ENCODE data around the gene PCCA.

Gene PCCA

GRCh38 chr13:100470866-100471505 is 382.1 kb downstream of the PCCA start:
- DNase-seq (ENCODE audit: low read depth), result no peak

- DNase-seq (ENCODE audit: low read depth), result no peak
These were observed 384.2 kb downstream of the PCCA start for GRCh38 chr13:100473087-100473486.

GRCh38 chr13:100473501-100474044 is 384.7 kb downstream of the PCCA start:
- no peak for DNase-seq (ENCODE audit: low read depth)

GRCh38 chr13:100476963-100477362 is 388.1 kb downstream of the PCCA start:
- no peak for DNase-seq (ENCODE audit: low read depth)

- no peak for DNase-seq (ENCODE audit: low read depth)
These were observed 389.4 kb downstream of the PCCA start for GRCh38 chr13:100478107-100478809.

GRCh38 chr13:100480676-100481075 is 391.8 kb downstream of the PCCA start:
- no peak for DNase-seq (ENCODE audit: low read depth)

- no peak for DNase-seq (ENCODE audit: low read depth)
These were observed 394.2 kb downstream of the PCCA start for GRCh38 chr13:100483139-100483538.

- DNase-seq (ENCODE audit: low read depth), result no peak
These were observed 395.0 kb downstream of the PCCA start for GRCh38 chr13:100483841-100484381.

GRCh38 chr13:100484702-100485101 is 395.8 kb downstream of the PCCA start:
- DNase-seq (ENCODE audit: low read depth), result no peak

GRCh38 chr13:100485265-100485664 is 396.4 kb downstream of the PCCA start:
- no peak for DNase-seq (ENCODE audit: low read depth)

- no peak for DNase-seq (ENCODE audit: low read depth)
These were observed 401.8 kb downstream of the PCCA start for GRCh38 chr13:100490692-100491091.

GRCh38 chr13:100491164-100491842 is 402.4 kb downstream of the PCCA start:
- no peak for DNase-seq (ENCODE audit: low read depth)

- no peak for DNase-seq (ENCODE audit: low read depth)
These were observed 404.5 kb downstream of the PCCA start for GRCh38 chr13:100493418-100493817.

GRCh38 chr13:100495455-100495854 is 406.6 kb downstream of the PCCA start:
- no peak for DNase-seq (ENCODE audit: low read depth)

- no peak for DNase-seq (ENCODE audit: low read depth)
These were observed 408.5 kb downstream of the PCCA start for GRCh38 chr13:100497389-100497788.

- no peak for DNase-seq (ENCODE audit: low read depth)
These were observed 413.6 kb downstream of the PCCA start for GRCh38 chr13:100502446-100502845.

- DNase-seq (ENCODE audit: low read depth), result no peak
These were observed 414.7 kb downstream of the PCCA start for GRCh38 chr13:100503622-100504021.

- no peak for DNase-seq (ENCODE audit: low read depth)
These were observed 417.3 kb downstream of the PCCA start for GRCh38 chr13:100506154-100506553.

- DNase-seq (ENCODE audit: low read depth), result no peak
These were observed 417.9 kb downstream of the PCCA start for GRCh38 chr13:100506600-100507422.

- no peak for DNase-seq (ENCODE audit: low read depth)
These were observed 419.6 kb downstream of the PCCA start for GRCh38 chr13:100508455-100508854.

GRCh38 chr13:100508996-100509395 is 420.1 kb downstream of the PCCA start:
- DNase-seq (ENCODE audit: low read depth), result no peak
